Subcutaneous abdominal adipose tissue (tissue), 5 donors: ENCODE data around the gene NTRK2.
A peak's percentile ranks its signal among the peaks of the same experiment; 100 is the strongest.

Experiments
- H3K27ac ChIP-seq: one replicate; pipeline ENCODE4 v1.7.0; 2013; ENCODE audit warnings: low read depth, mild to moderate bottlenecking, inconsistent platforms, low read length, moderate library complexity
- H3K27me3 ChIP-seq, 5 donors: one replicate each; pipeline ENCODE4 v1.7.0; 2013; ENCODE audit warnings: low read length in 5 of 5, inconsistent platforms in 1 of 5; ENCODE audit not compliant: control insufficient read depth in 5 of 5, insufficient read depth in 4 of 5
- H3K36me3 ChIP-seq, 5 donors: one replicate each; pipeline ENCODE4 v1.7.0; 2013; ENCODE audit warnings: low read length in 5 of 5; ENCODE audit not compliant: control insufficient read depth in 5 of 5, insufficient read depth in 5 of 5
- H3K4me1 ChIP-seq, 5 donors: one replicate each; pipeline ENCODE4 v1.7.0; 2013; ENCODE audit warnings: low read length in 5 of 5, mild to moderate bottlenecking in 3 of 5, moderate library complexity in 1 of 5; ENCODE audit not compliant: control insufficient read depth in 5 of 5, insufficient read depth in 5 of 5
- H3K4me3 ChIP-seq, 5 donors: one replicate each; pipeline ENCODE4 v1.7.0; 2013; ENCODE audit warnings: low read length in 5 of 5, low read depth in 1 of 5
- H3K9ac ChIP-seq, 5 donors: one replicate each; pipeline ENCODE4 v1.7.0; 2013; ENCODE audit warnings: low read length in 5 of 5, mild to moderate bottlenecking in 4 of 5, moderate library complexity in 3 of 5
- H3K9me3 ChIP-seq, 5 donors: one replicate each; pipeline ENCODE4 v1.7.0; 2013; ENCODE audit warnings: low read length in 5 of 5; ENCODE audit not compliant: control insufficient read depth in 5 of 5
- donor health status: healthy.
- donor health status: healthy.
- donor health status: healthy.
- donor health status: healthy.
- donor health status: healthy.

The NTRK2 gene

GRCh38 chr9:84702471-84702870 lies 32.9 kb downstream of the NTRK2 start:
- Histone ChIP-seq H3K9ac (no peak overlapping the region), H3K27me3 (no peaks in the 10 kb centered on the region), H3K36me3 (peaks cover 0 to 4% (median 0%) of the 10 kb centered on the region in 5 donors), H3K27ac (peak overlapping the region; percentile 31), H3K4me1 (peaks cover 0 to 42% (median 20%) of the 10 kb centered on the region in 5 donors), H3K4me3 (no peak overlapping the region), H3K9me3 (no peaks in the 10 kb centered on the region)

DNA sequence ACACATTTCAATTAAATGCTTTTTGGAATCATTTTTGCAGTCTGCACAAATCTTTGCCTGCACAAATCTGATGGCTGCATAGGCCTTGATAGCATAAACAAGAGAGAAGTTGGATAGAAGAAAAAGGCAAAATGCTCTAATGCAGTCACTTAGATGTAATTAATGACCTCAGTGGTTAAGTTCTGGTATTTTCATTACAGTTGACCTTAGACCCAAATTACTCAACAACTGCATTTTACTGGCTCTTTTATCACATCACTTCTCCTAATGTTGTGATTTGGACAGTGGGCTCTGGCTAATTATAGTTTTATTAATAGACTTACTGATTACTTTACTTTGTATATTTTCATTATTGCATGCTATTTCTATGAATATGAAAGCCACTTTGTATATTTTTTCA lies 34.3 kb downstream of the NTRK2 start:
- Histone ChIP-seq H3K36me3 (peaks cover 0 to 7% (median 2%) of the 10 kb centered on the region in 5 donors), H3K9me3 (no peaks in the 10 kb centered on the region), H3K27me3 (no peaks in the 10 kb centered on the region), H3K27ac (peak overlapping the region; percentile 31), H3K4me1 (peaks cover 0 to 42% (median 20%) of the 10 kb centered on the region in 5 donors), H3K4me3 (no peak overlapping the region), H3K9ac (peak overlapping the region in 1 of 5 donors; percentile 16)

DNA sequence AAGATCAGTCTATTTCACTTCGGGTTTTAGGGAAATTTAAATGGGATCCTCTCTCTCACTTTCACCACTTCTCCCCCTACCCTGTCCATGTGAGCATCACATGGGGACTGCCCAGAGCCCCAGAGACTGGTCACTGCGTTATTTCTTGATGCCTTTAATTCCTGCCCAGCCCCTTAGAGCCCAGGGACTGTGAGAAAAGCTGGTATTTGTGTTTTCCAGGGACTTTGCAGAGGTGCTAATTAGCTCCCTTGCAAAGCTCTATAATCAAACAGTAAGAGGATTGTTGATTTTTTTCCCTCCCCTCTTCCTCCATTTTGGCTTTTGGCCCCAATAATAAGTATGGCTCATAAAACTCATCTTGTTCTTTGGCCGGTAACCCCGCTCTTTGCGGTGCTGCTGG lies 35.6 kb downstream of the NTRK2 start:
- H3K4me1 ChIP-seq = peaks cover 0 to 54% (median 32%) of the 10 kb centered on the region in 5 donors
- peak overlapping the region; percentile 31 for H3K27ac ChIP-seq
- peaks cover 0 to 7% (median 2%) of the 10 kb centered on the region in 5 donors for H3K36me3 ChIP-seq
- H3K4me3 ChIP-seq = no peak overlapping the region
- peak overlapping the region in 1 of 5 donors; percentile 0 for H3K9ac ChIP-seq
- H3K27me3 ChIP-seq = no peaks in the 10 kb centered on the region
- H3K9me3 ChIP-seq = no peaks in the 10 kb centered on the region

DNA sequence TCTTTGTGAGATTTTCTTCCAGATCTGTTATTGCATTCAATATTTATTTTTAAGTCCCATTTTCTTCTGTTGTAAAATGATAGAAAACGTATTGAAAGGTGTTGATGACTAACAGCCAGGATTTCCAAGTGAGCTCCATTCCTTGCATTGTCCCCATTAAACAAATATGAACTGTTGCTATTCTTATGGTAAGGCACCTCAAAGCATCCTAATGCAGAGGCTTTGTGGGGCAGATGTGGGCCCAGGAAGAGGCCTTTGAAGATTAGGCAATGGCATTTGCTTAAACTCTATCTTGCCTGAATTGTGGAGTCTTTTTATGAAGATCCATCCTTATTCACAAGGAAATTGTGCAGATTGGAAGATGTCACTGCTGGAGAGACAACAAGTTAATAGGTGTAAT lies 38.9 kb downstream of the NTRK2 start:
- H3K9ac ChIP-seq = no peak overlapping the region
- H3K27ac ChIP-seq = no peak overlapping the region
- H3K36me3 ChIP-seq = peaks cover 0 to 7% (median 2%) of the 10 kb centered on the region in 5 donors
- peaks cover 2 to 50% (median 26%) of the 10 kb centered on the region in 5 donors for H3K4me1 ChIP-seq
- H3K4me3 ChIP-seq = no peak overlapping the region
- no peaks in the 10 kb centered on the region for H3K27me3 ChIP-seq
- no peaks in the 10 kb centered on the region for H3K9me3 ChIP-seq

DNA sequence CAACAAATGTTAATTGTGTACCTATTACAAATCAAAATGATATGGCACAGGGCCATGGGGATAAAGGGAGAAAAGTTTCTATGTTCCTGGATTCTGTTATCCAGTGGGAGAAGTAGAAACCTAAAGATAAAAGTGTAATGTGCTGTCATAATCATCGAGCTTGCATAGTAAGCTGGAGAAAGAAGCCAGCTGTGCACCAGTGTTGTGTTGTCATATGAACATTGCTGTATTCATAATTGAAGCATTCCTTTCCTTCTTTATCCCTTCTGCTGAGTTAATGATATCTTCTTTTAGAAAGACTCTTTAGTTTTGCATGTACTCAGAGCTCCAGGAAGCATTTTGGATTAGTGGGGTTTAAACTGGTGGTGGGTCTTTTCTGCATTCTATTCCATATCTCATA lies 39.5 kb downstream of the NTRK2 start:
- Histone ChIP-seq H3K4me1 (peaks cover 2 to 46% (median 22%) of the 10 kb centered on the region in 5 donors), H3K9ac (no peak overlapping the region), H3K27ac (no peak overlapping the region), H3K36me3 (peaks cover 0 to 7% (median 2%) of the 10 kb centered on the region in 5 donors), H3K9me3 (no peaks in the 10 kb centered on the region), H3K27me3 (no peaks in the 10 kb centered on the region), H3K4me3 (no peak overlapping the region)

DNA sequence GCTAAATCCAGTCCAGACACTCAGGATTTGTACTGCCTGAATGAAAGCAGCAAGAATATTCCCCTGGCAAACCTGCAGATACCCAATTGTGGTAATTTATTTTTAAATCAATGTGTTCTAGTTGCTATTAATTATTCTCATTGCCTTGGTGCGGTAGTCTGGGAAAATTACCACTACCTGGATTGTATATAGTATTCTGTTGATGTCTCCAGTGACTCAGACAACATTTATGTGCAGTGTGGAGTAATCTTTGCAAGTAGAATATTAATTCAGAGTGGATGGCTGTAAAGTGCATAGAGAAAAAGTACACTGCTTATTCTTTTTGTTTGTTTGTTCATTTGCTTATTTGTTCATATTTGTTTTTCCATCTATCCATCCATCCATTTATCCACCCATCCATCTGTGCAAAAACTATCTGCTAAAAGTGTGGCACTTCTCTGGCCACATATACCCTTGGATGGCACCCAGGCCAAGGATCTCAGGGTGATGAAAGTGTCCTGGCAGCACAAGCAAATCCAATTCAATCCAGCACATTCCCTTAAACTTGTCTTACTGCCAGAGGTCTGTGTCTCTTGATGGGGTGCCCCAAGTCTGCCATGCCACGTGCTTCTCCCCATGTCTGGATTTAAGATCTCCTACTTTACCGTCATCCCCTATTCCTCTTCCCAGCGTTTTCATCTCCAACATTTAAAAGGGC lies 41.3 kb downstream of the NTRK2 start:
- Histone ChIP-seq H3K36me3 (peaks cover 0 to 7% (median 2%) of the 10 kb centered on the region in 5 donors), H3K27me3 (no peaks in the 10 kb centered on the region), H3K27ac (peak overlapping the region; percentile 59), H3K4me3 (no peak overlapping the region), H3K4me1 (peaks cover 2 to 36% (median 22%) of the 10 kb centered on the region in 5 donors), H3K9me3 (no peaks in the 10 kb centered on the region), H3K9ac (no peak overlapping the region)

DNA sequence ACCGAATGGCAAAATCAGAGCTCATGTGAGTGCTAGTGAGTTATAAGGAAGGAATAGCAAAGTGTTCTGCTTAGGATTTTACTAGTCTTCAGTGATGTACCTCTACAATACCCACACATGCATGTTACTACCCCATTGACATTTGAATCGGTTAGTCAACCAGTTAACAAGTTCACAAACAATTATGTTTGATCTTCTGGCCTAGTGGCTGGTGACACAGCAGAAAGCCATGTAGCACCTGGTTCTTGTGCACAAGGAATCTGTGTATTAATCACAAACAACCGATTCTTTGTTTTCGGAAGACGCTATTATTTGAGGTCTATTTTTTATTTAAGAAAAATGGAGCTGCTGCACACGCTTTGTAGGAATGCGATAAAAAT lies 41.9 kb downstream of the NTRK2 start:
- H3K9me3 ChIP-seq = no peaks in the 10 kb centered on the region
- no peak overlapping the region for H3K9ac ChIP-seq
- H3K4me1 ChIP-seq = peaks cover 2 to 36% (median 22%) of the 10 kb centered on the region in 5 donors
- no peak overlapping the region for H3K4me3 ChIP-seq
- peak overlapping the region; percentile 59 for H3K27ac ChIP-seq
- no peaks in the 10 kb centered on the region for H3K27me3 ChIP-seq
- peaks cover 0 to 7% (median 0%) of the 10 kb centered on the region in 5 donors for H3K36me3 ChIP-seq

DNA sequence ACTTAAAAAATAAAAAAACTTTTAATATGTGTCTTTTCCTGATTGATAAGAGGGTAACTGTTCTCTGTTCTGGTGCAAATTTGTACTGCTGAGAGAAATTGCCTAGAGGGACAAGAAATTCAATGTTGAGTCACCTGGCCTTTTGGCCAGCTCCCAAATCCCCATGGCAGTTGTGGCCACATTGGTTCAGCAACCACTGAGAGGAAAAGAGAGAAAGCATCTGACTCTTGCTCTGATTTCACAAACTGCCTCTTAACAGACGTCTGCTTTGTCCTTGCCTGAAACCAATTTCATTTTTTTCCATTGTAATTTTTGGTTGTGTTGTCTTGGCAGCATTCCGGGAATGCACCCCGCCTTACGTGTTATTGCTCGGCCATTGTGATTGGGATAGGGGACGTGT lies 42.4 kb downstream of the NTRK2 start:
- Histone ChIP-seq H3K27ac (peak overlapping the region; percentile 59), H3K4me1 (peaks cover 2 to 36% (median 22%) of the 10 kb centered on the region in 5 donors), H3K27me3 (no peaks in the 10 kb centered on the region), H3K9me3 (no peaks in the 10 kb centered on the region), H3K9ac (peak overlapping the region in 1 of 5 donors; percentile 36), H3K4me3 (no peak overlapping the region), H3K36me3 (peaks cover 0 to 7% (median 0%) of the 10 kb centered on the region in 5 donors)

DNA sequence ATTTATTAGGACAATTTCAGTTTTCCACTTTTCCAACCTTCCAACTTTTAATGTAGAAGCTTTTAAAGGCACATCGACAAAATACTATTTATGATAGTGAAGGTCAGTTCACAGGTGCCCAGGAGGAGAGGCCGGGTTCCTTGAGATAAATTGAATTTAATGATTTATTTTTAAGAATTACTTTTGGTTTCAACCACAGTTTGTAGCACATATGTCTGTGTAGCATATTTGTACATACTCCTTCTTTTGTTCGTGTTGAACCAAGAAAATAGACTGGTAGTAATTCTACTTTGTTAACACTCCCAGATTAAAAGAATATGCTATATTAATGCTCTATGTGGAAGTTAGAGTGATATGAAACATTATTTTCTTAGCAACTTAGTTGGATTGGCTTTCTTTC lies 46.7 kb downstream of the NTRK2 start:
- Histone ChIP-seq H3K9ac (no peak overlapping the region), H3K4me3 (no peak overlapping the region), H3K27ac (peak overlapping the region; percentile 14), H3K4me1 (peaks cover under 1 to 12% (median 9%) of the 10 kb centered on the region in 5 donors), H3K9me3 (no peaks in the 10 kb centered on the region), H3K27me3 (no peaks in the 10 kb centered on the region), H3K36me3 (peaks cover 0 to 3% (median 0%) of the 10 kb centered on the region in 5 donors)

- Histone ChIP-seq H3K4me3 (no peak overlapping the region), H3K27me3 (no peaks in the 10 kb centered on the region), H3K27ac (no peak overlapping the region), H3K9me3 (no peaks in the 10 kb centered on the region), H3K9ac (no peak overlapping the region), H3K4me1 (no peaks in the 10 kb centered on the region), H3K36me3 (peaks cover 0 to 5% (median under 1%) of the 10 kb centered on the region in 5 donors)
Observed at GRCh38 chr9:84718476-84718875, 48.9 kb downstream of the NTRK2 start.
